H1 (cell line): ENCODE results near the gene SNX33. TPM values are rescaled to one million over a fixed set of nuclear protein-coding genes. Genes with fewer than 3 reads are reported as not detected.

Source experiments
- CTCF ChIA-PET: fragments of 300-600 bp; sonication (Branson Sonifier 250); formaldehyde crosslinking; loops from one replicate; lab custom pipeline; 2021; ENCODE audit not compliant: partially characterized antibody; lab: Charles Lee
- POLR2A ChIA-PET: fragments of 300-600 bp; sonication (Branson Sonifier 250); formaldehyde crosslinking; loops from one replicate; lab custom pipeline; 2021; ENCODE audit warnings: inconsistent platforms; ENCODE audit not compliant: partially characterized antibody; lab: Charles Lee
- DNase-seq, 2 experiments: peaks; one replicate each; pipeline versions ENCODE4 v3.0.0 to v3.0.0-alpha.2; 2010 to 2022; ENCODE audit warnings: low spot score in 2 of 2, low read depth in 1 of 2, mixed read lengths in 1 of 2
- FAIRE-seq: peaks from 2 replicates; lab custom pipeline; 2011; peaks lifted over from hg19 to GRCh38; lab: Jason Lieb, UNC
- H2AFZ ChIP-seq: 2 replicates; pipeline ENCODE4 v1.8.1; 2012; ENCODE audit warnings: low read length, inconsistent platforms
- H2AK5ac ChIP-seq: 2 replicates; pipeline ENCODE4 v1.6.1; 2013; ENCODE audit warnings: low read depth, low read length
- H2BK120ac ChIP-seq: replicated peaks from 2 replicates; pipeline ENCODE3; 2013; ENCODE audit warnings: low read depth, low read length, inconsistent platforms
- H2BK12ac ChIP-seq: 2 replicates; pipeline ENCODE4 v1.6.1; 2013; ENCODE audit warnings: low read depth, low read length
- H2BK15ac ChIP-seq: 2 replicates; pipeline ENCODE4 v1.6.1; 2013; ENCODE audit warnings: low read length
- H2BK20ac ChIP-seq: 2 replicates; pipeline ENCODE4 v1.6.1; 2013; ENCODE audit warnings: low read length
- H2BK5ac ChIP-seq: 2 replicates; pipeline ENCODE4 v1.6.1; 2013; ENCODE audit warnings: low read depth, low read length
- H3K14ac ChIP-seq: 2 replicates; pipeline ENCODE4 v1.6.1; 2013; ENCODE audit warnings: inconsistent platforms; ENCODE audit not compliant: insufficient read length
- H3K18ac ChIP-seq: 2 replicates; pipeline ENCODE4 v1.6.1; 2013; ENCODE audit warnings: low read length; ENCODE audit errors: extremely low read depth
- H3K23ac ChIP-seq: 2 replicates; pipeline ENCODE4 v1.6.1; 2013; ENCODE audit warnings: inconsistent platforms; ENCODE audit not compliant: insufficient read length
- H3K23me2 ChIP-seq: 2 replicates; pipeline ENCODE4 v1.6.1; 2013; ENCODE audit warnings: low read depth, low read length
- H3K27ac ChIP-seq: 2 replicates; pipeline ENCODE4 v1.6.1; 2011; ENCODE audit warnings: low read depth, low read length, inconsistent platforms
- H3K27me3 ChIP-seq, 4 experiments: replicated peaks in 1 of 4; 1 replicate in 1 of 4; 2 replicates in 3 of 4; pipeline versions ENCODE4 v1.6.1 to v1.8.1; 2011 to 2013; ENCODE audit warnings: low read length in 3 of 4, mild to moderate bottlenecking in 3 of 4, inconsistent platforms in 2 of 4, mixed read lengths in 2 of 4, moderate library complexity in 1 of 4; ENCODE audit not compliant: control insufficient read depth in 3 of 4, insufficient read depth in 3 of 4; ENCODE audit errors: extremely low read depth in 1 of 4
- H3K36me3 ChIP-seq, 4 experiments: 2 replicates each; pipeline versions ENCODE4 v1.6.1 to v1.8.1; 2011 to 2013; ENCODE audit warnings: mild to moderate bottlenecking in 4 of 4, low read length in 3 of 4, moderate library complexity in 2 of 4, control low read depth in 1 of 4, inconsistent platforms in 1 of 4; ENCODE audit not compliant: insufficient read depth in 4 of 4, control insufficient read depth in 2 of 4
- H3K4ac ChIP-seq: replicated peaks from 2 replicates; pipeline ENCODE3; 2013; ENCODE audit warnings: low read length, low read depth, mixed read lengths, inconsistent platforms; ENCODE audit not compliant: insufficient read length
- H3K4me1 ChIP-seq, 4 experiments: replicated peaks in 1 of 4; 1 replicate in 1 of 4; 2 replicates in 3 of 4; pipeline versions ENCODE4 v1.6.1 to v1.8.1; 2011 to 2013; ENCODE audit warnings: low read length in 3 of 4, inconsistent platforms in 2 of 4, mixed read lengths in 1 of 4; ENCODE audit not compliant: insufficient read depth in 4 of 4, control insufficient read depth in 3 of 4
- H3K4me2 ChIP-seq, 2 experiments: 2 replicates each; pipeline versions ENCODE4 v1.6.1 to v1.8.1; 2011 to 2013; ENCODE audit warnings: low read depth in 2 of 2, low read length in 2 of 2, control low read depth in 1 of 2, inconsistent platforms in 1 of 2, mild to moderate bottlenecking in 1 of 2; ENCODE audit not compliant: insufficient read depth in 1 of 2
- H3K4me3 ChIP-seq, 4 experiments: fragments of 200-600, 300-600 bp in 1 of 4; sonication (generic), shearing (Covaris generic), sonication (Bioruptor Twin) in 1 of 4; 2 replicates each; pipeline versions ENCODE4 v1.5.1 to v1.8.1; 2011 to 2016; ENCODE audit warnings: low read length in 4 of 4, low read depth in 3 of 4, control low read depth in 2 of 4, inconsistent platforms in 2 of 4, mild to moderate bottlenecking in 2 of 4, mixed read lengths in 1 of 4, moderate library complexity in 1 of 4; ENCODE audit not compliant: insufficient read depth in 2 of 4; ENCODE audit errors: extremely low read depth in 1 of 4
- H3K56ac ChIP-seq: replicated peaks from 2 replicates; pipeline ENCODE3; 2013; ENCODE audit warnings: low read depth, mild to moderate bottlenecking, mixed read lengths, low read length, inconsistent platforms; ENCODE audit not compliant: insufficient read length
- H3K79me1 ChIP-seq: 2 replicates; pipeline ENCODE4 v1.6.1; 2013; ENCODE audit warnings: low read depth, low read length, control low read depth
- H3K79me2 ChIP-seq, 2 experiments: 2 replicates each; pipeline versions ENCODE4 v1.6.1 to v1.8.1; 2012 to 2013; ENCODE audit warnings: low read length in 2 of 2, mild to moderate bottlenecking in 2 of 2, inconsistent platforms in 1 of 2; ENCODE audit not compliant: insufficient read depth in 2 of 2, control insufficient read depth in 1 of 2
- H3K9ac ChIP-seq, 4 experiments: replicated peaks in 1 of 4; 1 replicate in 1 of 4; 2 replicates in 3 of 4; pipeline versions ENCODE4 v1.6.1 to v1.8.1; 2011 to 2013; ENCODE audit warnings: low read depth in 3 of 4, low read length in 3 of 4, control low read depth in 2 of 4, mild to moderate bottlenecking in 2 of 4, moderate library complexity in 2 of 4, inconsistent platforms in 1 of 4; ENCODE audit errors: extremely low read depth in 1 of 4
- H3K9me3 ChIP-seq, 2 experiments: 2 replicates each; pipeline versions ENCODE4 v1.6.1 to v1.8.1; 2012 to 2013; ENCODE audit warnings: mild to moderate bottlenecking in 2 of 2, moderate library complexity in 2 of 2, control low read depth in 1 of 2, inconsistent platforms in 1 of 2, low read depth in 1 of 2, low read length in 1 of 2, mixed read lengths in 1 of 2; ENCODE audit not compliant: insufficient read depth in 2 of 2
- H4K20me1 ChIP-seq, 2 experiments: replicated peaks in 1 of 2; 2 replicates each; pipeline versions ENCODE3 to v1.8.1; 2011 to 2013; ENCODE audit warnings: inconsistent platforms in 2 of 2, low read length in 2 of 2, mild to moderate bottlenecking in 1 of 2; ENCODE audit not compliant: insufficient read depth in 2 of 2, control insufficient read depth in 1 of 2
- H4K5ac ChIP-seq: 2 replicates; pipeline ENCODE4 v1.6.1; 2013; ENCODE audit warnings: low read length, low read depth, mixed read lengths, inconsistent platforms; ENCODE audit not compliant: insufficient read length
- H4K8ac ChIP-seq: 2 replicates; pipeline ENCODE4 v1.8.0; 2013; ENCODE audit warnings: mild to moderate bottlenecking, moderate library complexity, low read length, inconsistent platforms; ENCODE audit not compliant: insufficient read depth; ENCODE audit errors: extremely low read depth
- H4K91ac ChIP-seq: replicated peaks from 2 replicates; pipeline ENCODE3; 2013; ENCODE audit warnings: low read length, mixed read lengths, inconsistent platforms; ENCODE audit not compliant: insufficient read length
- ATF3 ChIP-seq: IDR thresholded peaks from 2 replicates; pipeline ENCODE4 v1.6.1; 2011; ENCODE audit warnings: low read depth, mild to moderate bottlenecking, low read length; ENCODE audit not compliant: insufficient read depth
- BCL11A ChIP-seq, 2 experiments: IDR thresholded peaks; one replicate each; pipeline ENCODE4 v1.6.1; 2011; ENCODE audit warnings: low read depth in 2 of 2, low read length in 2 of 2, mild to moderate bottlenecking in 2 of 2
- E2F6 ChIP-seq: IDR thresholded peaks from 2 replicates; pipeline ENCODE4 v1.6.1; 2012; ENCODE audit warnings: inconsistent platforms
- EP300 ChIP-seq, 2 experiments: IDR thresholded peaks; 1 replicate in 1 of 2; 2 replicates in 1 of 2; pipeline ENCODE4 v1.6.1; 2011 to 2012; ENCODE audit warnings: low read depth in 2 of 2, low read length in 2 of 2, mild to moderate bottlenecking in 2 of 2, borderline replicate concordance in 1 of 2, inconsistent platforms in 1 of 2, moderate library complexity in 1 of 2
- GABPA ChIP-seq: IDR thresholded peaks from 2 replicates; pipeline ENCODE4 v1.6.1; 2011; ENCODE audit warnings: mild to moderate bottlenecking, low read length, moderate library complexity, borderline replicate concordance; ENCODE audit not compliant: insufficient read depth
- KDM1A ChIP-seq: fragments of 200-600, 300-600 bp; sonication (generic); IDR thresholded peaks from 2 replicates; pipeline ENCODE4 v1.7.1; 2016; ENCODE audit warnings: mild to moderate bottlenecking, low read length, borderline replicate concordance
- KDM5A ChIP-seq: fragments of 200-600 bp; IDR thresholded peaks from 2 replicates; pipeline ENCODE4 v1.7.1; 2012; ENCODE audit warnings: mild to moderate bottlenecking, low read length, inconsistent platforms, mixed read lengths
- NRF1 ChIP-seq: IDR thresholded peaks from 2 replicates; pipeline ENCODE4 v1.6.1; 2011; ENCODE audit warnings: mild to moderate bottlenecking, low read depth, low read length, improper control_type of control experiment
- RXRA ChIP-seq: IDR thresholded peaks from 2 replicates; pipeline ENCODE4 v1.6.1; 2011; ENCODE audit warnings: low read depth, mild to moderate bottlenecking, low read length, moderate library complexity; ENCODE audit not compliant: insufficient read depth
- SIRT6 ChIP-seq: IDR thresholded peaks from one replicate; pipeline ENCODE4 v1.7.1; 2012; ENCODE audit warnings: low read length, inconsistent platforms
- WGBS, 2 experiments: shearing (Covaris generic) in 1 of 2; methylation state at CpG; one replicate each; pipeline versions ENCODE4 v1.1.6 to v1.1.7; 2013 to 2015; ENCODE audit warnings: low lambda C conversion rate in 2 of 2, mixed read lengths in 2 of 2, inconsistent platforms in 1 of 2, low coverage in 1 of 2, missing lambda C conversion rate in 1 of 2; ENCODE audit not compliant: insufficient replicate concordance in 2 of 2, insufficient coverage in 1 of 2, insufficient read length in 1 of 2; ENCODE audit errors: extremely low coverage in 1 of 2, missing lambda C conversion rate in 1 of 2; 5-methylcytosine and 5-hydroxymethylcytosine counted together
- polyA plus RNA-seq, 7 experiments: library from polyadenylated mRNA; depleted of rRNA in 3 of 7; stranded (reverse) in 5 of 7; unstranded in 2 of 7; fragments of >200 nt in 5 of 7; fragments of 200-250 nt in 2 of 7; gene quantifications; 1 replicate in 5 of 7; 2 replicates in 1 of 7; 4 replicates in 1 of 7; pipeline versions ENCODE4 v1.2.1 to v1.2.3, GENCODE V29; 2011 to 2013; ENCODE audit warnings: missing spikeins in 2 of 7, mixed read lengths in 2 of 7
- total RNA-seq: library from RNA; stranded (reverse); fragmentation: NEBNext Ultra II Directional; extraction: Animal tissue kit (Norgen Biotek cat#: 25700); gene quantifications from 2 replicates; pipeline ENCODE4 v1.2.1, GENCODE V29; 2021

Gene SNX33
- total and polyA plus RNA-seq, 2 of the 8 experiments (the other 6 are each of a cell fraction or from before 2014, with no cell fraction given): 14.3 to 22.9 TPM

- CTCF ChIA-PET: interaction anchor here (0.6 to 4.4 kb wide), 10 partner anchors 9 to 115 kb away, joined by 3 to 32 read pairs (median 4); partner anchors contain the start of genes IMP3 and SNX33
- H3K79me2 ChIP-seq: no peaks in the 10 kb centered on the region
- H2BK12ac ChIP-seq: no peak overlapping the region
- no peak overlapping the region for H2BK20ac ChIP-seq
- no peak overlapping the region for H2AFZ ChIP-seq
- no peaks in the 10 kb centered on the region for H3K27me3 ChIP-seq
- H3K9me3 ChIP-seq: no peaks in the 10 kb centered on the region
- no peak overlapping the region for H3K4me2 ChIP-seq
- peaks cover 7 to 22% (median 10%) of the 10 kb centered on the region in 4 experiments for H3K4me1 ChIP-seq
- no peak overlapping the region for H3K14ac ChIP-seq
- H3K23ac ChIP-seq: no peak overlapping the region
- no peak overlapping the region for H3K4me3 ChIP-seq
- 0 out of 2 replicates have a peak overlapping the region, but pooled peaks have one; percentile 14 for H4K8ac ChIP-seq
- no peaks in the 10 kb centered on the region; the same call in 1 of the 2 replicates for H3K23me2 ChIP-seq
- POLR2A ChIA-PET: interaction anchor here (0.6 to 1.4 kb wide), 5 partner anchors 11 to 36 kb away, joined by 3 to 5 read pairs (median 3); partner anchors contain the start of gene IMP3
- no peak overlapping the region for H3K18ac ChIP-seq
- H3K56ac ChIP-seq: no peak overlapping the region
- no peak overlapping the region for H3K27ac ChIP-seq
- WGBS, 2 experiments: 95% methylated on average over 38 of the region's 41 CpGs; no CpG with 5 or more reads in 1 of the 2 experiments
- DNase-seq: no peak
- H4K20me1 ChIP-seq: no peaks in the 10 kb centered on the region
- H3K4ac ChIP-seq: peak overlapping the region; percentile 23
- H2BK15ac ChIP-seq: no peak overlapping the region
- no peak for FAIRE-seq
- H2BK120ac ChIP-seq: no peak overlapping the region
- no peak overlapping the region for H4K91ac ChIP-seq
- no peaks in the 10 kb centered on the region for H3K36me3 ChIP-seq
- H3K9ac ChIP-seq: no peak overlapping the region
- 0 out of 2 replicates have a peak overlapping the region, but pooled peaks have one; percentile 9 for H2BK5ac ChIP-seq
- no peak overlapping the region for H2AK5ac ChIP-seq
- no peaks in the 10 kb centered on the region for H3K79me1 ChIP-seq
- no peak overlapping the region for H4K5ac ChIP-seq
- TF ChIP-seq KDM5A (no peak), SIRT6 (no peak), E2F6 (no peak), ATF3 (no peak), EP300 (IDR thresholded peaks at IDR 0.05; ENCODE audit: borderline replicate concordance in 1 of 2, low read depth in 2 of 2, low read length in 2 of 2) (no peak), GABPA (no peak), RXRA (no peak), BCL11A (IDR thresholded peaks at IDR 0.05; ENCODE audit: low read depth in 2 of 2, low read length in 2 of 2) (no peak), KDM1A (no peak), NRF1 (no peak)
These were observed 28.1 kb downstream of the SNX33 start for GRCh38 chr15:75675579-75676404.
